Measurements from ENCODE around the gene TTC39A.

TTC39A gene

DNA sequence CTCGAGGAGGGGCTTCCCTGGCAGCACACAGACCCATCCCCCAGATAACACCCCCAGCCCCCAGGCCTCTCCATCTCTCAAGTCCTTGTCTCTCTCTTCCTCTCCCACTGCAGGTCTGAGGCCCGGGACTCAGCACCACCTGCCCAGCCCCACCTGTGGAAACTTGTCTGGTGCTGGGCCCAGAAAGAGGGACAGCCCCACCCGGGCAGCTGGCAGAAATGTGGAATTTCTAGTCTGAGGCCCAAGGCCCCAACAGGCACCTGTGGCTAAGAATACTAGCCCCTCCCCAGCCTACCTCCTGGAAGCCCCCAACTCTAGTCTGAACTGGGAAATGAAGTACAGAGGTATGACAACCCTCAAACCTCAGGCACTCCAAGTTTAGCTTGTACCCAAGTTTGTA is 15.4 kb downstream of the TTC39A start:
- no peak for DNase-seq (ENCODE audit: low read depth in 2 of 2)

DNA sequence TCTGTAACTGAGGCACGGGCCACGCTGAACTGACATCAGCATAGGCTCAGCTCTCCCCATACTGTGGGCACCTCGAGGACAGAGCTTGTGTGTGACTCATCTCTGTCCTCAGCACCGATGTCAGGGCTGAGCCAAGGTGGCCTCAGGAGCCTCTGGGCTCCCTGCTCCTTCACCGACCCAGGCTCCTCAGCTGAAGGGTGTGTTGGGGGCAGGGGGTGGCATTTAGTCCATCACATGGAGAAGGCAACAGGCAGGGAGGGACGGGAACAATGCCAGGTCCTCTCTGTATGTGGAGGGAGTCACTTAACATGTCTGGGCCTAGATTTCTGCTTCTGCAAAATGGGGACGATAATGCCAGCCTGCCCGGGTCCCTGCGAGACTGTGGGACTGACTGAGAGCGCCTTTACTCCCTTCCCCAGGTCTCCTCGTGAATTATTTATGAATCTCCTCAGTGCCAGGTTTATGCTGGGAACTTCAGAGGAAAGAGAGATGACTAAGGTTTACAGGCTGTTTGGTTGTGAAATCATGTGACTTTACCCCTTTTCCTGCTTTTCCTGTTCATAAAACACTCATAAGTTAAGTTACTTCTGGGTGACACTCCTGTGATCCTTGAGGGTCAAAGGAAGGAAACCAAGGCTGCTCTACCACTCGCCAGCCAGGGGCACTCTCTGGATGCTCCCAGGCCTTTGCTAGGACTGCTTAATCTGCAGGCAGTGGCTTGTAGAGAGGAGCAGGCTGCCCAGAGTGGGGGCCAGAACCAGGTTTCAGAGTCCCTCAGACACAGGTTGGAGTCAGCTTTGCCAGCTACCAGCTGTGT is 16.2 kb downstream of the TTC39A start:
- DNase-seq (ENCODE audit: low read depth in 2 of 2), result peak; percentile 37 to 44

DNA sequence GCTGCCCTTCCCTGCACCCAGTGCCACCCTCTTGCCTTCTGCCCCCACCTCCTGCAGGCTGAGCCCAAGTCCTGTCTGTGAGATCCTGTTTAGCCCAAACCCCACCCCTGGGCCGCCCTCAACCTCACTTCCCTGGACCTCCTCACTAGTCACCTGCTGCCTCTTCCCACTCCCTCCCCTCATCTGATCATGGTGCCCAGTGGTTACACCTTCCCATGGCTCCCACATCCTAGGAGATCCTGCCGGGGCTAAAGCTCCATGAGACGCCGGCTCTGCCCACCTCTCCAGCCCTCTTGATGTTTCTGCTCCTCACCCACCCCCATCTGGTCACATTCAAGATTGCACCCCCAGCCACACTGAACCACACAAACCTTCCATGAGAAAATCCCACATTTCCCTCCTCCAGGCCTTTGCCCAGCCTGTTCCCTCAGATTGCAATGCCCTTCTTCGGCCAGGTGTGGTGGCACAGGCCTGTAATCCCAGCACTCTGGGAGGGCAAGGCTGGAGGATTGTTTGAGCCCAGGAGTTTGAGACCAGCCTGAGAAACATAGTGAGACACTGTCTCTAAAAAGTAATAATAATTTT is 17.0 kb downstream of the TTC39A start:
- no peak for DNase-seq (ENCODE audit: low read depth in 2 of 2)

DNA sequence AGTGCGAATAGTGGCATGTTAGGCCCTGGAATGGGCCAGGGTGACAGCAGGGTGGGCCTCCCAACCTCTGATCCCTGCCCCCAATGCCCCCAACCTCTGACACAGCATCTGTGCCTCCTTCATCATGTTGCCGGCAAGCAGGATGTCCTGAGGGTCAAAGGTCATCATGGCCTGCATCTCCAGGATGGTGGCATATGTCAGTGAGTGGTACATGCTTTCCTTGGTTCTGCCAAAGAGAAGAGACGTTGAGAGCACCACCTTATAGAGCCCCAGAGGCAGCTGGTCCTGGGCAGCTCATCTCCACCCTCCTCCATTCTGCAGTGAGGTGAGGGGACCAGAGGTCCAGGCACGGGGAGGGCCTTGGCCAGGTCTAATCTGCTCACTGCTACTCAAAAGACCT is 17.6 kb downstream of the TTC39A start:
- no peak for DNase-seq (ENCODE audit: low read depth in 2 of 2)

DNA sequence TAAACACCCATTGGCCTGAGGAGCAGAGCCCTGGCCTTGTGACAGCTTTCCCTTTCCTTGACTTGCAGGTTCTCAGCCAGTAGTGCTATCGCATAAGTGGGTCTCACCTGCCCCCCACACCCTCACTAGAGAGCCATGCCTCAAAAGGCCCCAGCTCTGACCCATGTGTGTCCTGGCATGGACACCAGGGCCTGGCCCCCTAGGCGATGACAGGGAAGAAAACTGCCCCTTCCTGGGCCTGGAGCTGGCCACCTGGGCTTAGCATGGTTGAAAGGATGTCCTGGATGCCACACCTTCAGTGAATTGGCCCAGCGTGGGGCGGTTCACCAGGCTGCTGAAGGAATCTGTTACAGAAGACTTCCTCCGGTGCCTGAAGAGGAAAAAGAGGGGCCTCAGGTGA is 18.5 kb downstream of the TTC39A start:
- no peak for DNase-seq (ENCODE audit: low read depth in 2 of 2)

DNA sequence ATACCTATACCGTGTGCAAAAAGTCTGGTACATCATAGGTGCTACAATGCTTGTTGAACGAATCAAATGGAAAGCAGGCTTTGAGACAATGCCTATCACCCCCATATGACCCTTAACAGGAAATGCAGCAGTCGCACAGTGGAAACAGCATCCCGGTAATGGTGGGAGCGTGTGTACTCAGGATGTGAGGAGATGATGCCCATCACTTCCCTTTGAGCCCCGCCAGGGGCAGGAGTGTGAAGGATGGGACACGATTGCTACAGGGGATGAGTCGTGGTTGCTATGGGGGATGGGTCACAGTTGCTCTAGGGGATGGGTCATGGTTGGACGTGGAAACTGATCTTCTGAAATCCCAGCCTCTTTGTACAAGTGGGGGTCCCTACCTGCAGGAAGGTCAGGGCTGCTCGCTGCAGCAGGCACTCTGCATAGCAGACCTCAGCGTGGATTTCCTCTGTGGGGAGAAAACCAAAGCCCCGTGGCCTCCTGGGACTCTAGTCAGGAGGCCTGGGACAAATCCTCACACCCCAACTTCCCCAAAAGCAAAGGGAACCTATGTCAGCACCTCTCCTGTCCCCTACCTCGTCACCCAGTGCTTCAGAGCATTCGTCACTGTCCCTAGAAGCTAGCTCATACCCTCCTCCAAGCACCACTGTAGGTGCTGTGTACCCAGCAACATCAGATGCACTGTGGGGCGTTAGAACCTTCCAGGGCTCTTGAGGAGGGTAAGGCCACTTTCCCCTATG is 19.3 kb downstream of the TTC39A start:
- DNase-seq (ENCODE audit: low read depth in 2 of 2), result no peak

DNA sequence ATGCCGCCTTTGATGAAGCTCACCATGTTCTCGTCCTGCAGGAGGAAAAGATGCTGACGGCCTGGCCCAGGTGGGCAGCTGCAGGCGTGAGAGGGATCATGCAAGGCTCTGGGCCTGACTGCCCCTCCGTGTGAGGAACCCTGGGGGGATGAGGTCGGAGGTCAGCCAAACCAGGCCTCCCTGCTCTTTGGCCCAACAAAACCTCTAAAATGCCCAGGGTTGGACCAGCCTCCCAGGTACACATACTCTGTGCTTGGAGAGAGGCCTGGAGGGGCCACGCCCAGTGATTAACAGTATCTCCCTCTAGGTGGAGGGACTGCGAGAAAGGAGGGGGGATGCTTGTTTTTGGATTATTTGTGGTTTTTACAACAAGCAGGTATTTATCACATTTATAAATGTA is 21.1 kb downstream of the TTC39A start:
- no peak for DNase-seq (ENCODE audit: low read depth in 2 of 2)

DNA sequence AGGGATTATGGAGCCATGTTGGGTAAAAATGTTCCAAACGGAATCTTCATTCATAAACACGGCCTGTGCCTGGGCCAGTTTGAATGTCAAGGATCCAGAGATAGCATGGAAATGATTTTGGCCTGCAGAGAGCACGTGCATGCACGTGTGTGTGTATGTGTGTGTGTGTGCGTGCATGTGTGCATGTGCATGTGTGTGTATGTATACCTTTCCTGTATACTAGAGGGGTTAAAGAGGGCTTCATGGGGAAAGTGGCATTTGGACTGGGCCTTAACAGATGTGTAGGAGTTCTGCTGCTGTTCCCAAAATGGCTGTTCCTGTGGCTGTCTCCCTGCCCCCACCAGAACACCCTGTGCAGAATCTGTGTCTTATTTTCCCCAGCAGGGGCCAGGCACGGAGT is 21.7 kb downstream of the TTC39A start:
- DNase-seq (ENCODE audit: low read depth in 2 of 2), result no peak

DNA sequence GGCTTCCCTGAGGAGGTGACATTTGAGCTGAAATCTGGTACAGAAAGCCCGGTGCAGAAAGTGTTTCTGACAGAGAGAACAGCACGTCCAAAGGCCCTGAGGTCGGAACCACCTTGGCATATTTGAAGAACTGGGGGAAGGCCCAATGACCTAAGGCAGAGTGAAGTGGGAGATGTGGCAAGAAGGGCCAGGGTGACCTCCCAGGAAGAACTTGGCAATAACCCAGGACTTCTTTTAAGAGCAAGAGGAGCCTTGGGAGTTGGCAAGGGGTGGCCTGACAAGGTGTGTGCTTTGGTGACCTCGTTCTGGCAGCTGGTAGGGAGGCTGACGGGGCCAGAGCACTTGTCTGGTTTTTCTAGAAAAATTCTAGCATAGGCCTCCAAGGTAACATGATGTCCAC is 23.4 kb downstream of the TTC39A start:
- no peak for DNase-seq (ENCODE audit: low read depth in 2 of 2)

DNA sequence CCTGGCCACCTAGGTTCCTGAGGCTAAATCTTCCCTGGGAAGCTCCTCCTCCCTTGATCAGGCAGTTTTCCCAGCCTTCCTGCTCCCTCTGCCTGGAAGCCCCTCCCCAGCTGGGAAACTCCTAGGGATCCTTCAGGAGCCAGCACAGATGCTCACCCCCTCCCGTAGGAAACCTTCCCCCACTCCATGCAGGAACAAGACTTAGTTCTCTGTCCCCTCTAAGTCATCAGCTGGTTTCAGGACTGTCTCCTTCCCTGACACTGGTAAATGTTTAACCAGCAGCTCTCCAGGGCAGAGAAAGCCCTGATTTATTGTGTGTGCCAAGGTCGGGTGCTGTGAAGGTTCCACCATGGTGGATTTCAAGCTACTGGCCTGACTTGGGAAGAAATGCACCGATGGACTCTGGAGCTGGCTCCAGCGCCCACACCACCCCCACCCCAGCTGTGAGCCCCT is 25.0 kb downstream of the TTC39A start:
- DNase-seq (ENCODE audit: low read depth in 2 of 2), result no peak

DNA sequence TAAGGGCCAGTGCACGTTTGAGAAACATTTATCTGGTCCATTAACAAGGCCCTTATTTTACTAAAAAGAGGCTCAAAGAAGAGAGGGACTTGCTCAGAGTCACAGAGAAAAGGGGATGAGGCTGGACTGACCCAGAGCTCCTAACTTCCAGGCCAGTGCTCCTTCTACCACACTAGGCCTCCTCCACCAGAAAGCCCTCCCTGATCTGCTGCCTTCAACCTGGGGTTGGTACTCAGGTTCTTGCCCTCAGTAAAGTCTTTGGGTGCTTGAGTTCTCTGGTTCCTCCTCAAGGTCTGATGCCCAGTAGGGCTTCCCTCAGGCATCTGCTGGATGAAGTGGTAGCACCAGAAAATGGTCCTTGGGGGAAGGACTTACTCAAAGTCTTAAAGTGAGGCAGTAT is 26.0 kb downstream of the TTC39A start:
- no peak for DNase-seq (ENCODE audit: low read depth in 2 of 2)

DNA sequence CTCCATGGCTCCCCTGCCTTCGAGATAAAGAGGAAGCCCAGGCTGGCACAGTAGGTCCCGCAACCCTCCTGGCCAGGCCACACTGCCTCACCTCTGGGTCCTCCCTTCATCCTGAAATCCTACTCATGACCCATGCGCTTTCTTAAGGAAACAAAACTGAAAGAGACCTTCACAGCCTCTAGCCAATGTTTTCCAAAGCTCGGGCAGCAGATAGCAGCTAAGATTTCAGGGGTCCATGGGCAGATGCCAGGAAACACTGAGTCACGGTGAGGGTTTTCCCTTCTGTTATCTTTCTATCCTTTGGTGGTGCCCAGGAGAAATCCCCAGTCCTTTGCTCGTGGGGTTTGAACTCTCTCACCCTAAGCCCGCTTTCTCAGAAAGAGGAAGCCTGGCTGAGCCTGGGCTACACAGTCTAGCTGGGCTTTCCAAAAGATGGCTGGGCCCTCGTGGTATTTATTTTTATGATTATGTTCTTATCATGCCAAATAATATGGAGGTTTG is 26.6 kb downstream of the TTC39A start:
- no peak for DNase-seq (ENCODE audit: low read depth in 2 of 2)

DNA sequence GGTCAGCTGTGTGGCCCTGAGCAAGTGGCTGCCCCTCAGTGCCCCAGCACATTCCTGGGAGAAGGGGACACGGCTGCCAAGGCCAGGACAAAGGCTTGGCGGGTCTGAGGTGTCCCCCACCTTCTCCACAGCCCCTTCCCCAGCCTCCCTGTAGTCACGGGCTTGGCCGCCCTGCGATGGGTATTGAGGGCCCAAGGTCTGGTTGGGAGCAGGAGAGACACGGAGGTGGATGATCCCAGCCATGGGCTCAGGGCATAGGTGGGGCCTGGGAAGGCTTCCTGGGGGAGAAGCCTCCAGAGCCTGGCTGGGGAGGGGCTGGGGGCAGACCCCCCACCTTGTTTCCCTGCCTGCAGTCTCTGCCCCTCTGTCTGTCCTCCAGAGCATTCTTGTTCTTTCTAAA is 27.0 kb downstream of the TTC39A start:
- no peak for DNase-seq (ENCODE audit: low read depth in 2 of 2)

DNA sequence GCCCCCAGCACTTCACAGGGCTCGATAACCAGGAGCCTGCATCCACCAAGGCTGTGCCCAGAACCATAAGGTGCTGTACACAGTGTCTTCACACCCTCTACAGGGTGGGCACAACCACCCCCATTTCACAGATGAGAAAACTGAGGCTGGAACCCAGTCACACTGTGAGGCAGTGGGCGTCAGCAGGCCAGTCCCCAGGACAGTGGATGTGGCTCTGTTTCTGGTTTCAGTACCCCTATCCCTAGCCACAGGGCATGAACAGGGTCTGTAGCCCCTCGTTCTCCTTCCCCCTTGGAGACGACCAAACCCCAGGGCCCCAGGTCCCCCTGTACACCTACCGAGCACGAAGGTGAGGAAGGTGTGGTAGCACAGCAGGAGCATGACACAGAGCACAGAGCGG is 27.6 kb downstream of the TTC39A start:
- no peak for DNase-seq (ENCODE audit: low read depth in 2 of 2)

DNA sequence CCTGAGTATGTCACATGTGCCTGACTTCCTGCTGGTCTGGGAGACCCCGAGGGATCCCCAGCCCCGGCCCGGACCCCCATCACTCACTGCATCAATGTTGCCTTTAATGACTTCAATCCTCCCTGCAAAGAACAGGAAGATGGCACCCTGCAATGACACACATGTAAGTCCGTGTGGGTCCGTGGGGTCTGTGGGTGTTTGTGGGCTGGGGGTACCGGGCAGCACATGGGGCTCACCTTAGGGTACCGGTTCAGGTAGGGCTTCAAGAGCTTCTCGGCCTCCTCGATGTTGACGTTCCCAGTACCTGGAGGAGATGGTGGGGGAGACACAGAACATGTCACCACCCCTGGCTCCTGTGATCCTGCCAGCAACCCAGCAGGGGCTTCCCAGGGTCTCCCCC is 28.1 kb downstream of the TTC39A start:
- no peak for DNase-seq (ENCODE audit: low read depth in 2 of 2)

DNA sequence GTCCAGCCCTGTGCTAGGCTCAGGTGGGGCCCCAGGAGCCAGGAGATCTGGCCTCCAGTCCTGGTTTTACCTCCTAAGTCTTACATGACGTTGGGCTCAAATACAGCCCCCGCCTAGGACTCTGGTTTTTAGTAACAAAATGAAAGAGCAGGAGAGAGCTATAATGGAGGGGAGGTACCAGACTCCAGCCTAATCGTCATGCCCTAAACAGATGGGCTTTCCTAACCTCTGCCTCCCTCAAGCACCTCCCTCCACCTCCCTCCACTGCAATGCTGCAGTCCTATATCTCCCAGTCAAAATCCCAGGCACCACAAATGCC is 28.6 kb downstream of the TTC39A start:
- DNase-seq (ENCODE audit: low read depth in 2 of 2), result no peak

DNA sequence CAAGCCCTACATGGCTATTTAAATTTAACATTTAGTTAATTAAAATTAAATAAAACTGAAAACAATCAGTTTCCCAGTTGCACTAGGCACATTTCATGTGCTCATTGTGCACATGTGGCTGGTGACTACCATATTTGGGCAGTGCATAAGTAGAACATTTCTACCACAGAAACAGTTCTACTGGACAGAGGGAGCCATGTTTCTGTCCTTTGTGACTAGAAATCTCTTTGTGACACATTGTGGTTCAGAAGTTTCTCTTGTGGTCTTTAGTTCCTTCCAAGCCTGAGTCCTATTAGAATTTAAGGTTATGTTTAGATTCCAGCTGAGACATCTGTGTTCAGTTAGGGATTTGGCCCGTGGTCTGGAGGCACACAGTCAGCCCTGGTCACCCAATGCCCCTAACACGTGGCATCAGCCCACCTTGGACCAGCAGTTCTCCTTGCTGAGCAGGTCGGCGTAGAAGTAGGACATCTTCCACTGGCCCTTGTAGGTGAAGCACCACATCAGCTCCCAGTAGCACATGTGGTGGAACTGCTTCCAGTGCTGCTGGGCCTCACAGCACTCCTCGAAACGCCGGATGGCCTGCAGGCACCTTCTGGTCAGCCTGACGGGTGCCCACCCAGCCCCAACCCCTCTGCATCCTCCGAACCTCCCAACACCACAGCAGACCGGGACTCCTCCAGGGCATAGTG is 29.1 kb downstream of the TTC39A start:
- no peak for DNase-seq (ENCODE audit: low read depth in 2 of 2)

DNA sequence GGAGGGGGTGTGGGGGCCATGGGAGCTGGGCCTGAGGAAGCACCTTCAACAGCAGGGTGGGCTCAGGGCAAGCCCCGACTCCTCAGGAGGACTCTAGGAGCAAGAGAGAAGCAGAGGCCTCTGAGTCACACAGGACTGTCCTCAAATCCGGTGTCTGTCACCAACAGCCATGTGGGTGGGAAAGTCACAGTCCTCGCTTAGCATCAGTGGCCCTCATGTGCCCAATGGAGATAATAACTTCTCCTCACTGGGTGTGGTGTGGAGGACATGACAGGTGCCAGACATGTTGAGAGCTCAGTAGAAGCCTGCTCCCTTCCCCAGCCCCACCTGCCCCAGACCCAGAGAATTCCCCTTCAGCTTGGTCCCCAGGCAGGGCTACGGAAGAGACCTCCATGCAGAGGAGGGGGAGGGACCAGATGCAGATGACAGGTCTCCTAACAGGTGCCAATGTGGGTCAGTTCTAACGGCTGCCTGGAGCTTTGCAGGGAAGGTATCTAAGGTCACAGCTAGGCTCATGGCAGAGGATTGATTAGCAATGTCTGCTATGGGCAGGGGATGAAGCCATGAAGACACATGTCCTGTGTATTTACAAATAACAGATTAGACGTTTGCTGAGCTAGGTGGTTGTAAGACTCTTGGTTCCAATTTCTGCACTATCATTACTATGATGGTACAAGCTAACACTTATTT is 30.2 kb downstream of the TTC39A start:
- DNase-seq (ENCODE audit: low read depth in 2 of 2), result no peak

DNA sequence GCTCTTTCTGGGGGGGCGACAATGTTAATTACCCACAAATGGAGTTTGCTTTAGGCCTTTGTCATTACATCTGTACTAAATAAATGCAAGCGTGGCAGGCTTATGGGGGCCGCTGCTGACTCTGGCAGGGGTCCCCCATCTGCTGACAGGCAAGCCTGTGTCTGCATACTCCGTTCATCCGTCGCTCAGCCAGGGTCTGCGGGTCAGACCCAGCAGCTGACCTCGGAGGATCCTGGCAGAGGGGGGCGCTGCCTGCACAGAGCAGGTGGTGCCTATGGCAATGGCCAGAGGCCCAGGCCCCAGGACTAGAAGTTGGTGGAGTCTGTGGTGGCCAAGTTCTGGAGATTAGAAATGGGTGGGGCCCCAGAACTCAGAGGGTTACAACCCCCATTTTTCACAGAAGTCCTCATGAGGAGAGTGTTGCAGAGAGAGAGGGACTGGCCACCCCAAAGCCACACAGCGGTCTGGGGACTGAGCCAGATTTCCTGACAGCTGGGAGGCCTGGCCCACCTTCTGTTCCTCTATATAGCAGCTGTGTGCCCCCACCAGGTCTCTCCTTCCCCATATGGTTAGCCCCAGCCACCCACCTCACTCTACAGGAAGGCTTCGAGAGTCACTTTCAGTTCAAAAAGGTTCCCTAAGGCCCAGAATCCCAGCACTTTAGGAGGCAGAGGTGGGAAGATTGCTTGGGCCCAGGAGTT is 31.0 kb downstream of the TTC39A start:
- DNase-seq (ENCODE audit: low read depth in 2 of 2), result no peak

DNA sequence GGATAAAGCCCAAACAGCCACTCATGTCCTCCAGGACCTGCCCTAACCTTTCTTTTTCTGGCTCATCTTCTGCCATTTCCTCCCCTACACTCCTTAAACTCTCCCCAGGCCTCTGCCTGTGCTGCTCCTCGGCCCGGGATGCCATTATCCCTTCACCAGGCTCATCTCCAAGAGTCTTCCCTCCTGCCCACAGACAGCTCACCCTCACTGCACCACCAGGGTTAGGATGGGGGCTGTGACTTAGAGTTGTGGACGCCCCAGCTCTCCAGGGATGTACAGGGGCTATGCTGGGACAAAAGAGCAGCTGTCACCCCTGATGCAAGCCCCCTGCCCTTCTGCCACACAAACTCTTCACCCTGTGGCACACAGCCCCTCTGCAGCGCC is 32.0 kb downstream of the TTC39A start:
- no peak for DNase-seq (ENCODE audit: low read depth in 2 of 2)
